Mesodermal cell (in vitro differentiated cells): Measurements from ENCODE around the gene TSPAN1.
"Not testable (repeated sequence)": the region's sequence is repeated elsewhere in the genome, so short reads cannot be mapped to it uniquely, and the experiment has no call there.

Source experiments
- H3K27ac ChIP-seq: 2 replicates; pipeline ENCODE4 v1.7.0; 2013; ENCODE audit warnings: mild to moderate bottlenecking, low read depth, low read length, moderate library complexity; ENCODE audit not compliant: severe bottlenecking
- H3K36me3 ChIP-seq: 2 replicates; pipeline ENCODE4 v1.7.1; 2013; ENCODE audit warnings: mild to moderate bottlenecking, low read length, moderate library complexity; ENCODE audit not compliant: control insufficient read depth, insufficient read depth
- H3K4me1 ChIP-seq: one replicate; pipeline ENCODE4 v1.7.1; 2013; ENCODE audit warnings: mild to moderate bottlenecking, low read length; ENCODE audit not compliant: insufficient read depth, control insufficient read depth, poor library complexity, severe bottlenecking
- H3K4me3 ChIP-seq: 2 replicates; pipeline ENCODE4 v1.7.0; 2013; ENCODE audit warnings: low read length, control low read depth, mild to moderate bottlenecking; ENCODE audit not compliant: insufficient read depth, poor library complexity, severe bottlenecking; ENCODE audit errors: extremely low read depth
- H3K9me3 ChIP-seq: 2 replicates; pipeline ENCODE4 v1.7.1; 2013; ENCODE audit warnings: mild to moderate bottlenecking, low read length, moderate library complexity; ENCODE audit not compliant: control insufficient read depth
- WGBS, 2 experiments: methylation state at CpG; one replicate each; pipeline ENCODE4 v1.1.5; 2013; ENCODE audit warnings: missing lambda C conversion rate in 2 of 2; ENCODE audit not compliant: insufficient coverage in 2 of 2; 5-methylcytosine and 5-hydroxymethylcytosine counted together

The TSPAN1 gene

GRCh38 chr1:46219551-46220520 is 44.9 kb downstream of the TSPAN1 start:
- H3K4me3 ChIP-seq: no peak overlapping the region
- 95 to 97% methylated on average over 17 of the region's 18 CpGs for WGBS, 2 experiments
- no peak overlapping the region for H3K27ac ChIP-seq
- peaks cover 11% of the 10 kb centered on the region for H3K4me1 ChIP-seq
- H3K9me3 ChIP-seq: no peaks in the 10 kb centered on the region
- no peaks in the 10 kb centered on the region for H3K36me3 ChIP-seq

- Histone ChIP-seq H3K4me3 (no peak overlapping the region), H3K4me1 (peaks cover 11% of the 10 kb centered on the region), H3K9me3 (no peaks in the 10 kb centered on the region), H3K27ac (no peak overlapping the region), H3K36me3 (no peaks in the 10 kb centered on the region)
- WGBS, 2 experiments: 89% methylated on average over 1 of the region's 3 CpGs; no CpG with 5 or more reads in 1 of the 2 experiments
These were observed 45.9 kb downstream of the TSPAN1 start for GRCh38 chr1:46220808-46221207.

- peaks cover 11% of the 10 kb centered on the region for H3K4me1 ChIP-seq
- 5 to 8% methylated on average over 4 of the region's 4 CpGs for WGBS, 2 experiments
- no peaks in the 10 kb centered on the region for H3K9me3 ChIP-seq
- peak overlapping the region; percentile 73 for H3K27ac ChIP-seq
- H3K4me3 ChIP-seq: no peak overlapping the region
- no peaks in the 10 kb centered on the region for H3K36me3 ChIP-seq
These were observed 46.9 kb downstream of the TSPAN1 start for GRCh38 chr1:46221749-46222148.

GRCh38 chr1:46223055-46223454 is 48.2 kb downstream of the TSPAN1 start:
- not testable (repeated sequence) for H3K4me3 ChIP-seq, H3K9me3 ChIP-seq, H3K27ac ChIP-seq, H3K36me3 ChIP-seq
- 84 to 85% methylated on average over 5 to 11 of the region's 11 CpGs for WGBS, 2 experiments
- H3K4me1 ChIP-seq: peaks cover 11% of the 10 kb centered on the region

- Histone ChIP-seq H3K4me1 (peaks cover 11% of the 10 kb centered on the region), H3K4me3 (no peak overlapping the region), H3K9me3 (no peaks in the 10 kb centered on the region), H3K36me3 (no peaks in the 10 kb centered on the region), H3K27ac (no peak overlapping the region)
- 11 to 19% methylated on average over 5 of the region's 6 CpGs for WGBS, 2 experiments
These were observed 48.6 kb downstream of the TSPAN1 start for GRCh38 chr1:46223472-46223943.

- H3K9me3 ChIP-seq: no peaks in the 10 kb centered on the region
- no peaks in the 10 kb centered on the region for H3K36me3 ChIP-seq
- peaks cover 11% of the 10 kb centered on the region for H3K4me1 ChIP-seq
- 89 to 92% methylated on average over 3 to 4 of the region's 4 CpGs for WGBS, 2 experiments
- no peak overlapping the region for H3K27ac ChIP-seq
- no peak overlapping the region for H3K4me3 ChIP-seq
These were observed 50.1 kb downstream of the TSPAN1 start for GRCh38 chr1:46224966-46225365.

- H3K36me3 ChIP-seq, H3K9me3 ChIP-seq, H3K4me3 ChIP-seq, H3K4me1 ChIP-seq, H3K27ac ChIP-seq: not testable (repeated sequence)
- 100% methylated on average over 1 of the region's 3 CpGs for WGBS, 2 experiments
These were observed 56.3 kb downstream of the TSPAN1 start for GRCh38 chr1:46231231-46231630.
